Mucosa of descending colon (tissue), 3 donors: ENCODE results near the gene ZNF385D. TPM values are rescaled to one million over a fixed set of nuclear protein-coding genes. Genes with fewer than 3 reads are reported as not detected.

ENCODE experiments used
- ATAC-seq: fragments of 200-7000 bp; cut with Tn5 transposase; one replicate; pipeline ENCODE4 v1.9.1; 2020; ENCODE audit warnings: mild to moderate bottlenecking, moderate library complexity
- DNase-seq, 3 donors: peaks; one replicate each; pipeline ENCODE4 v3.0.0-alpha.2; 2020
- H3K36me3 ChIP-seq: fragments of 200-600 bp; one replicate; pipeline ENCODE4 v1.8.0; 2021; ENCODE audit warnings: low read depth, mild to moderate bottlenecking
- H3K4me1 ChIP-seq: fragments of 200-600 bp; one replicate; pipeline ENCODE4 v1.8.0; 2021; ENCODE audit warnings: low read depth, mild to moderate bottlenecking
- H3K4me3 ChIP-seq: fragments of 200-600 bp; one replicate; pipeline ENCODE4 v1.8.0; 2021; ENCODE audit warnings: mild to moderate bottlenecking
- H3K9me3 ChIP-seq: fragments of 200-600 bp; one replicate; pipeline ENCODE4 v1.8.0; 2021; ENCODE audit warnings: mild to moderate bottlenecking
- CTCF ChIP-seq: fragments of 200-600 bp; IDR thresholded peaks from one replicate; pipeline ENCODE4 v1.8.0; 2022; ENCODE audit warnings: antibody characterized with exemption, mild to moderate bottlenecking
- intact Hi-C, 2 donors: fragments of 100-400 bp; cut with DNase I in 1 of 2; cut with micrococcal nuclease in 1 of 2; formaldehyde crosslinking; loops; one replicate each; pipeline versions ENCODE4 v1.11.0 to v1.11.1; 2022; cut with DNase I, micrococcal nuclease
- total RNA-seq, 3 donors: library from RNA; stranded (reverse); fragmentation: NEBNext Ultra II Directional in 2 of 3; extraction: Animal tissue kit (Norgen Biotek cat#: 25700) in 2 of 3; gene quantifications; one replicate each; pipeline versions ENCODE4 v1.2.1 to v1.2.4, GENCODE V29; 2021 to 2023
- donor health status: DM: no; HTN: no; CAD: no; lungs with moderate emphysema.
- donor health status: DM: no; HTN: no; CAD: no.
- donor health status: DM: no; HTN: yes; CAD: no.

ZNF385D gene
- total RNA-seq, 3 donors from 2014 or later, result 1.9 to 3.1 (median 2.8) TPM

- Histone ChIP-seq H3K9me3 (no peaks in the 10 kb centered on the region), H3K4me3 (no peak overlapping the region), H3K36me3 (no peaks in the 10 kb centered on the region), H3K4me1 (no peaks in the 10 kb centered on the region)
- ATAC-seq (no peak), DNase-seq (no peak)
- TF ChIP-seq CTCF, result no peak
- intact Hi-C loops, result no loop called here
Measured at GRCh38 chr3:21585216-21585740, 165.7 kb downstream of the ZNF385D start.

- H3K9me3 ChIP-seq, result peaks cover 2% of the 10 kb centered on the region
- intact Hi-C loops, result no loop called here
- ATAC-seq (no peak), DNase-seq (no peak)
- H3K4me3 ChIP-seq, result no peak overlapping the region
- TF ChIP-seq CTCF, result no peak
- no peaks in the 10 kb centered on the region for H3K4me1 ChIP-seq
- no peaks in the 10 kb centered on the region for H3K36me3 ChIP-seq
Measured at GRCh38 chr3:21573291-21573690, 177.7 kb downstream of the ZNF385D start.

GRCh38 chr3:21564531-21564930, 186.5 kb downstream of the ZNF385D start:
- peaks cover 17% of the 10 kb centered on the region for H3K9me3 ChIP-seq
- intact Hi-C loops, result no loop called here
- no peaks in the 10 kb centered on the region for H3K4me1 ChIP-seq
- no peak for DNase-seq
- no peak for TF ChIP-seq CTCF
- H3K36me3 ChIP-seq, result no peaks in the 10 kb centered on the region
- no peak overlapping the region for H3K4me3 ChIP-seq
- no peak for ATAC-seq

- no peak for ATAC-seq
- H3K9me3 ChIP-seq, result peaks cover 17% of the 10 kb centered on the region
- intact Hi-C loops, result no loop called here
Measured at GRCh38 chr3:21562243-21562642, 188.8 kb downstream of the ZNF385D start.

GRCh38 chr3:21561472-21561871, 189.5 kb downstream of the ZNF385D start:
- ATAC-seq (no peak), DNase-seq (no peak)
- Histone ChIP-seq H3K9me3 (peaks cover 13% of the 10 kb centered on the region), H3K36me3 (no peaks in the 10 kb centered on the region), H3K4me1 (no peaks in the 10 kb centered on the region), H3K4me3 (no peak overlapping the region)
- intact Hi-C loops, result no loop called here
- TF ChIP-seq CTCF, result no peak

More at GRCh38 chr3:21562243-21562642, 188.8 kb downstream of the ZNF385D start:
- no peak for TF ChIP-seq CTCF
- H3K36me3 ChIP-seq, result no peaks in the 10 kb centered on the region
- no peaks in the 10 kb centered on the region for H3K4me1 ChIP-seq
- no peak overlapping the region for H3K4me3 ChIP-seq
- no peak for DNase-seq

GRCh38 chr3:21551019-21551418, 200.0 kb downstream of the ZNF385D start:
- DNase-seq (no peak), ATAC-seq (no peak)
- no peak overlapping the region for H3K4me3 ChIP-seq
- no peaks in the 10 kb centered on the region for H3K36me3 ChIP-seq
- intact Hi-C loops, result no loop called here
- TF ChIP-seq CTCF, result no peak
- no peaks in the 10 kb centered on the region for H3K4me1 ChIP-seq
- H3K9me3 ChIP-seq, result peaks cover 8% of the 10 kb centered on the region
